Peyer's patch (tissue), 4 donors: Measurements from ENCODE around the gene RBM10.

Experiments used
- POLR2A ChIP-seq, 2 donors: fragments of 450-650 bp; IDR thresholded peaks; one replicate each; pipeline ENCODE4 v1.5.1; 2017; ENCODE audit warnings: antibody characterized with exemption in 2 of 2, mild to moderate bottlenecking in 2 of 2, moderate library complexity in 2 of 2
- TF ChIP-seq, protein P1 (sequence below), 6 experiments: fragments of 450-650 bp in 4 of 6; fragments of 200-600 bp in 2 of 6; sonication (generic) in 1 of 6; IDR thresholded peaks; one replicate each; pipeline ENCODE4 v1.5.1; 2017 to 2019; ENCODE audit warnings: antibody characterized with exemption in 6 of 6, mild to moderate bottlenecking in 3 of 6, moderate library complexity in 1 of 6

DNA sequence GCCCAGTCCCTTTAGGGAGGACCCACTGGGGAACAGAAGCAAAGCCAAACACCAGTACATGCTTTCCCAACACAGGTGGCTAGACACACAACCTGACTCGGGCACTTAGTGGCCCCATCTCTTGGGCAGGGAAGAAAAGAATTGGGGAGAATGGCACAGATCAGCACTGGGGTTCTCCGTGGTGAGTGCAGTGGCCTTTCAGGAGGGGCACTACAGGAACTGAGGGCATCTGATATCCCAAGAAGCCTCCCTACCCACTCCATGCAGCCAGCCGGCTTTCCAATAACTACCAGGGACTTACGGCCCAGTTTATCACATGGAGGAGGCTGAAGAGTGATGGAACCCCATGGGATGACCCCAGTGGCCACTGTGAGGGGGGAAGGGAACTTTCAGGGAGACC is 43.8 kb upstream of the RBM10 start:
- TF ChIP-seq, protein P1, sequence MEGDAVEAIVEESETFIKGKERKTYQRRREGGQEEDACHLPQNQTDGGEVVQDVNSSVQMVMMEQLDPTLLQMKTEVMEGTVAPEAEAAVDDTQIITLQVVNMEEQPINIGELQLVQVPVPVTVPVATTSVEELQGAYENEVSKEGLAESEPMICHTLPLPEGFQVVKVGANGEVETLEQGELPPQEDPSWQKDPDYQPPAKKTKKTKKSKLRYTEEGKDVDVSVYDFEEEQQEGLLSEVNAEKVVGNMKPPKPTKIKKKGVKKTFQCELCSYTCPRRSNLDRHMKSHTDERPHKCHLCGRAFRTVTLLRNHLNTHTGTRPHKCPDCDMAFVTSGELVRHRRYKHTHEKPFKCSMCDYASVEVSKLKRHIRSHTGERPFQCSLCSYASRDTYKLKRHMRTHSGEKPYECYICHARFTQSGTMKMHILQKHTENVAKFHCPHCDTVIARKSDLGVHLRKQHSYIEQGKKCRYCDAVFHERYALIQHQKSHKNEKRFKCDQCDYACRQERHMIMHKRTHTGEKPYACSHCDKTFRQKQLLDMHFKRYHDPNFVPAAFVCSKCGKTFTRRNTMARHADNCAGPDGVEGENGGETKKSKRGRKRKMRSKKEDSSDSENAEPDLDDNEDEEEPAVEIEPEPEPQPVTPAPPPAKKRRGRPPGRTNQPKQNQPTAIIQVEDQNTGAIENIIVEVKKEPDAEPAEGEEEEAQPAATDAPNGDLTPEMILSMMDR (IDR thresholded peaks at IDR 0.05) = no peak
- no peak for TF ChIP-seq POLR2A (IDR thresholded peaks at IDR 0.05)
